Mononuclear cell (primary cell): ENCODE data around the gene WDR46. TPM values are rescaled to one million over a fixed set of nuclear protein-coding genes. Genes with fewer than 3 reads are reported as not detected.

Experiments used
- H3K27me3 ChIP-seq: 2 replicates; pipeline ENCODE4 v1.6.0; 2011; ENCODE audit warnings: low read length, control low read depth; ENCODE audit not compliant: insufficient read depth
- H3K4me1 ChIP-seq: 2 replicates; pipeline ENCODE4 v1.5.1; 2011; ENCODE audit warnings: mild to moderate bottlenecking, low read length, control low read depth; ENCODE audit not compliant: insufficient read depth
- H3K4me3 ChIP-seq: 2 replicates; pipeline ENCODE4 v1.5.1; 2011; ENCODE audit warnings: mild to moderate bottlenecking, low read length, moderate library complexity
- H3K9me3 ChIP-seq: 2 replicates; pipeline ENCODE4 v1.5.1; 2011; ENCODE audit warnings: low read depth, mild to moderate bottlenecking, control low read depth, low read length
- total RNA-seq: library from RNA; depleted of rRNA; stranded (reverse); fragments of >200 nt; gene quantifications from one replicate; pipeline ENCODE4 v1.2.3, GENCODE V29; 2012

WDR46 gene
- total RNA-seq, 1 donor, result 19.4 TPM

GRCh38 chr6:33236852-33237251 is 52.2 kb downstream of the WDR46 start:
- H3K4me3 ChIP-seq, result no peak overlapping the region
- no peaks in the 10 kb centered on the region for H3K9me3 ChIP-seq
- peaks cover 2% of the 10 kb centered on the region for H3K27me3 ChIP-seq
- H3K4me1 ChIP-seq, result no peaks in the 10 kb centered on the region

- Histone ChIP-seq H3K4me1 (no peaks in the 10 kb centered on the region), H3K4me3 (no peak overlapping the region), H3K9me3 (no peaks in the 10 kb centered on the region), H3K27me3 (peaks cover 2% of the 10 kb centered on the region)
These were observed 52.7 kb downstream of the WDR46 start for GRCh38 chr6:33236328-33236727.

GRCh38 chr6:33235221-33235634 is 53.8 kb downstream of the WDR46 start:
- no peaks in the 10 kb centered on the region for H3K4me1 ChIP-seq
- H3K4me3 ChIP-seq, result no peak overlapping the region
- no peaks in the 10 kb centered on the region for H3K9me3 ChIP-seq
- peaks cover 2% of the 10 kb centered on the region for H3K27me3 ChIP-seq

Other genes starting within 250 kb of the WDR46 start
- 271 TPM for gene HLA-DPA1, start 215.6 kb downstream of the WDR46 start, total RNA-seq
- gene HLA-DPB1, start 213.2 kb downstream of the WDR46 start, total RNA-seq, result 166 TPM
- gene COL11A2, start 96.8 kb downstream of the WDR46 start, total RNA-seq, result 0.63 TPM
- 11.3 TPM for gene RXRB, start 88.6 kb downstream of the WDR46 start, total RNA-seq
- 10.7 TPM for gene SLC39A7, start 88.4 kb downstream of the WDR46 start, total RNA-seq
- 6.4 TPM for gene HSD17B8, start 84.6 kb downstream of the WDR46 start, total RNA-seq
- gene RING1, start 80.7 kb downstream of the WDR46 start, total RNA-seq, result 11.4 TPM
- 27.8 TPM for gene VPS52, start 17.4 kb downstream of the WDR46 start, total RNA-seq
- gene RPS18, start 17.2 kb downstream of the WDR46 start, total RNA-seq, result 4,638 TPM
- 11.1 TPM for gene B3GALT4, start 12.1 kb downstream of the WDR46 start, total RNA-seq
- gene PFDN6, start 362 bp upstream of the WDR46 start, total RNA-seq, result 11.1 TPM
- 14.7 TPM for gene RGL2, start 9.7 kb upstream of the WDR46 start, total RNA-seq
- 188 TPM for gene TAPBP, start 24.8 kb upstream of the WDR46 start, total RNA-seq
- gene ZBTB22, start 28.5 kb upstream of the WDR46 start, total RNA-seq, result 12.6 TPM
- 15.2 TPM for gene DAXX, start 33.7 kb upstream of the WDR46 start, total RNA-seq
- gene KIFC1, start 102.6 kb upstream of the WDR46 start, total RNA-seq, result 0.94 TPM
- gene PHF1, start 121.8 kb upstream of the WDR46 start, total RNA-seq, result 78.5 TPM
- 66.3 TPM for gene CUTA, start 128.9 kb upstream of the WDR46 start, total RNA-seq
- gene SYNGAP1, start 130.8 kb upstream of the WDR46 start, total RNA-seq, result 10.5 TPM
- gene ZBTB9, start 165.3 kb upstream of the WDR46 start, total RNA-seq, result 3.5 TPM